GM23338 (cell line): Measurements from ENCODE around the gene PAX5. TPM values are rescaled to one million over a fixed set of nuclear protein-coding genes. Genes with fewer than 3 reads are reported as not detected.

Source experiments
- ATAC-seq: fragments of 200-7000 bp; cut with Tn5 transposase; 3 replicates; pipeline ENCODE4 v1.9.1; 2020
- DNase-seq: peaks from one replicate; pipeline ENCODE4 v3.0.0-alpha.2; 2015; ENCODE audit warnings: low spot score
- H2AFZ ChIP-seq: fragments of 200-600 bp; sonication (generic); 2 replicates; pipeline ENCODE4 v1.8.0; 2016; ENCODE audit warnings: antibody characterized with exemption, mild to moderate bottlenecking, moderate library complexity
- H3F3A ChIP-seq: fragments of 200-600 bp; sonication (generic); replicated peaks from 2 replicates; pipeline ENCODE4 v1.8.0; 2017; ENCODE audit warnings: antibody characterized with exemption, mixed run types, low read depth
- H3K27ac ChIP-seq: fragments of 200-600 bp; sonication (generic); 2 replicates; pipeline ENCODE4 v1.6.1; 2016; ENCODE audit warnings: low read depth
- H3K27me3 ChIP-seq: fragments of 200-600 bp; sonication (generic); 2 replicates; pipeline ENCODE4 v1.8.0; 2016; ENCODE audit warnings: mild to moderate bottlenecking, mixed run types, moderate library complexity; ENCODE audit not compliant: insufficient read depth
- H3K36me3 ChIP-seq: fragments of 200-600 bp; sonication (generic); 2 replicates; pipeline ENCODE4 v1.8.0; 2016; ENCODE audit warnings: mild to moderate bottlenecking; ENCODE audit not compliant: insufficient read depth
- H3K4me1 ChIP-seq: fragments of 200-600 bp; sonication (generic); 2 replicates; pipeline ENCODE4 v1.8.0; 2016; ENCODE audit warnings: mild to moderate bottlenecking, moderate library complexity; ENCODE audit not compliant: insufficient read depth
- H3K4me2 ChIP-seq: fragments of 200-600 bp; sonication (generic); 2 replicates; pipeline ENCODE4 v1.7.1; 2017; ENCODE audit warnings: mixed run types
- H3K4me3 ChIP-seq: fragments of 200-600 bp; sonication (generic); 2 replicates; pipeline ENCODE4 v1.6.1; 2016; ENCODE audit warnings: mixed run types
- H3K79me2 ChIP-seq: fragments of 200-600 bp; sonication (generic); replicated peaks from 2 replicates; pipeline ENCODE4 v1.8.0; 2017; ENCODE audit warnings: mild to moderate bottlenecking; ENCODE audit not compliant: insufficient read depth
- H3K9me2 ChIP-seq: fragments of 200-600 bp; sonication (generic); 2 replicates; pipeline ENCODE4 v1.8.0; 2017; ENCODE audit not compliant: insufficient read depth
- H4K20me1 ChIP-seq: fragments of 200-600 bp; sonication (generic); replicated peaks from 2 replicates; pipeline ENCODE4 v1.8.0; 2017; ENCODE audit warnings: mild to moderate bottlenecking; ENCODE audit not compliant: insufficient read depth
- H3K27ac Mint-ChIP-seq: 2 replicates; pipeline ENCODE4 v1.8.0; 2020; ENCODE audit warnings: inconsistent platforms, mild to moderate bottlenecking, moderate library complexity, mixed read lengths
- H3K27me3 Mint-ChIP-seq: 3 replicates; pipeline ENCODE4 v1.8.0; 2022; ENCODE audit warnings: low read depth, mild to moderate bottlenecking, moderate library complexity, mixed read lengths, inconsistent platforms; ENCODE audit not compliant: insufficient read depth, poor library complexity
- H3K36me3 Mint-ChIP-seq: 3 replicates; pipeline ENCODE4 v1.8.0; 2021; ENCODE audit warnings: low read depth, mild to moderate bottlenecking, inconsistent platforms, moderate library complexity, mixed read lengths
- H3K4me1 Mint-ChIP-seq: 3 replicates; pipeline ENCODE4 v1.8.0; 2020; ENCODE audit warnings: mild to moderate bottlenecking, inconsistent platforms, mixed read lengths
- H3K4me3 Mint-ChIP-seq: 3 replicates; pipeline ENCODE4 v1.8.0; 2021; ENCODE audit warnings: moderate library complexity, mild to moderate bottlenecking, inconsistent platforms, mixed read lengths
- H3K9me3 Mint-ChIP-seq: 3 replicates; pipeline ENCODE4 v1.8.0; 2020; ENCODE audit warnings: moderate library complexity, mild to moderate bottlenecking, inconsistent platforms, mixed read lengths
- CREB1 ChIP-seq: fragments of 250-450 bp; sonication (Bioruptor Pico); IDR thresholded peaks from 2 replicates; pipeline ENCODE4 v1.5.0; 2020; ENCODE audit warnings: low read depth, mild to moderate bottlenecking, moderate library complexity
- EZH2 ChIP-seq: fragments of 200-600 bp; sonication (generic); IDR thresholded peaks from one replicate; pipeline ENCODE4 v1.8.0; 2017; ENCODE audit warnings: antibody characterized with exemption, mild to moderate bottlenecking, low read depth; ENCODE audit not compliant: unreplicated experiment
- EZH2phosphoT487 ChIP-seq: fragments of 200-600 bp; sonication (generic); IDR thresholded peaks from one replicate; pipeline ENCODE4 v1.8.1; 2018; ENCODE audit warnings: antibody characterized with exemption; ENCODE audit not compliant: unreplicated experiment
- JUNB ChIP-seq: IDR thresholded peaks from one replicate; pipeline ENCODE4 v1.6.1; 2016; ENCODE audit warnings: antibody characterized with exemption; ENCODE audit not compliant: unreplicated experiment
- POLR2AphosphoS5 ChIP-seq: IDR thresholded peaks from 2 replicates; pipeline ENCODE4 v1.6.1; 2016; ENCODE audit warnings: antibody characterized with exemption, low read depth
- REST ChIP-seq: IDR thresholded peaks from one replicate; pipeline ENCODE4 v1.6.1; 2018; ENCODE audit warnings: antibody characterized with exemption; ENCODE audit not compliant: unreplicated experiment
- STAT1 ChIP-seq: IDR thresholded peaks from one replicate; pipeline ENCODE4 v1.6.1; 2016; ENCODE audit warnings: antibody characterized with exemption; ENCODE audit not compliant: unreplicated experiment
- ZNF114 ChIP-seq: fragments of 250-450 bp; sonication (Bioruptor Pico); IDR thresholded peaks from 2 replicates; pipeline ENCODE4 v1.5.0; 2020; ENCODE audit warnings: mild to moderate bottlenecking, moderate library complexity
- ZNF331 ChIP-seq: fragments of 250-450 bp; sonication (Bioruptor Pico); IDR thresholded peaks from 2 replicates; pipeline ENCODE4 v1.5.0; 2020; ENCODE audit warnings: low read depth, mild to moderate bottlenecking, moderate library complexity
- polyA plus RNA-seq: library from polyadenylated mRNA; unstranded; fragments of >200 nt; fragmentation: Nextera tagmentation; extraction: Ambion mirVana; gene quantifications from 2 replicates; pipeline ENCODE4 v1.2.1, GENCODE V29; 2016
- total RNA-seq: library from RNA; depleted of rRNA; stranded (reverse); fragments of >200 nt; shearing (Covaris generic); gene quantifications from 2 replicates; pipeline ENCODE4 v1.2.3, GENCODE V29; 2014
- TF ChIP-seq, protein P1 (sequence below): fragments of 250-450 bp; sonication (Bioruptor Pico); IDR thresholded peaks from 2 replicates; pipeline ENCODE4 v1.5.0; 2020; ENCODE audit warnings: mild to moderate bottlenecking, moderate library complexity
- TF ChIP-seq, protein P2 (sequence below): IDR thresholded peaks from 2 replicates; pipeline ENCODE4 v1.6.1; 2016; ENCODE audit warnings: antibody characterized with exemption

Gene PAX5
- total and polyA plus RNA-seq, 2 experiments from 2014 or later: 0.17 to 0.60 TPM

DNA sequence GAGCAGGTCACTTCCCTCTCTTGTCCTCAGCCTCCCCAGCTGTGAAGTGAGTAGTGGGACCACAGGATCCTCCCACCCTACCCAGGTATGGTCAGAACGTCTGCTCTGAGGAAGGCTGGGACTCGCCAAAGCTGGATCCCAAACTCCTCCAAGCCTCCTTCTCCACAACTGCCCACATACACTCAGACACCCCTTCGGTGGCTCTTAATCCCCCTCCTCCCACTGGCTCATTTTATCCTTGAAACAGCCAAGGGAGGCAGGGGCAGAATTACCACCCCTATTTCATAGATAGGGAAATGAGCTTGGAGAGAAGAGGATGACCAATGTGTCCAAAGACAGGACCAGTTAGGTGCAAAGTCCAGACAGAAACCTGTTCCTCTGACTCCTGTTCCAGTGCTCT, 121.4 kb downstream of the PAX5 start:
- Histone ChIP-seq H3K4me1 (peaks cover 8% of the 10 kb centered on the region; the same call in 1 of the 2 replicates), H2AFZ (no peak overlapping the region), H3K4me3 (no peak overlapping the region), H3K9me2 (no peaks in the 10 kb centered on the region), H3K4me2 (no peak overlapping the region), H3K36me3 (no peaks in the 10 kb centered on the region), H3K79me2 (no peaks in the 10 kb centered on the region), H3F3A (no peaks in the 10 kb centered on the region), H3K27ac (no peak overlapping the region), H3K27me3 (no peaks in the 10 kb centered on the region), H4K20me1 (no peaks in the 10 kb centered on the region)
- Mint-ChIP-seq H3K9me3 (no peaks in the 10 kb centered on the region), H3K27me3 (peaks cover 2% of the 10 kb centered on the region), H3K4me3 (no peak overlapping the region), H3K36me3 (no peaks in the 10 kb centered on the region), H3K4me1 (peaks cover 7% of the 10 kb centered on the region; the same call in 2 of the 3 replicates), H3K27ac (no peak overlapping the region)
- no peak for DNase-seq
- TF ChIP-seq STAT1 (no peak), ZNF114 (CRISPR knock-in tag) (no peak), EZH2phosphoT487 (no peak), EZH2 (no peak), JUNB (no peak), POLR2AphosphoS5 (no peak), REST (no peak), CREB1 (CRISPR knock-in tag) (no peak), ZNF331 (CRISPR knock-in tag) (no peak)
- TF ChIP-seq, protein P1, sequence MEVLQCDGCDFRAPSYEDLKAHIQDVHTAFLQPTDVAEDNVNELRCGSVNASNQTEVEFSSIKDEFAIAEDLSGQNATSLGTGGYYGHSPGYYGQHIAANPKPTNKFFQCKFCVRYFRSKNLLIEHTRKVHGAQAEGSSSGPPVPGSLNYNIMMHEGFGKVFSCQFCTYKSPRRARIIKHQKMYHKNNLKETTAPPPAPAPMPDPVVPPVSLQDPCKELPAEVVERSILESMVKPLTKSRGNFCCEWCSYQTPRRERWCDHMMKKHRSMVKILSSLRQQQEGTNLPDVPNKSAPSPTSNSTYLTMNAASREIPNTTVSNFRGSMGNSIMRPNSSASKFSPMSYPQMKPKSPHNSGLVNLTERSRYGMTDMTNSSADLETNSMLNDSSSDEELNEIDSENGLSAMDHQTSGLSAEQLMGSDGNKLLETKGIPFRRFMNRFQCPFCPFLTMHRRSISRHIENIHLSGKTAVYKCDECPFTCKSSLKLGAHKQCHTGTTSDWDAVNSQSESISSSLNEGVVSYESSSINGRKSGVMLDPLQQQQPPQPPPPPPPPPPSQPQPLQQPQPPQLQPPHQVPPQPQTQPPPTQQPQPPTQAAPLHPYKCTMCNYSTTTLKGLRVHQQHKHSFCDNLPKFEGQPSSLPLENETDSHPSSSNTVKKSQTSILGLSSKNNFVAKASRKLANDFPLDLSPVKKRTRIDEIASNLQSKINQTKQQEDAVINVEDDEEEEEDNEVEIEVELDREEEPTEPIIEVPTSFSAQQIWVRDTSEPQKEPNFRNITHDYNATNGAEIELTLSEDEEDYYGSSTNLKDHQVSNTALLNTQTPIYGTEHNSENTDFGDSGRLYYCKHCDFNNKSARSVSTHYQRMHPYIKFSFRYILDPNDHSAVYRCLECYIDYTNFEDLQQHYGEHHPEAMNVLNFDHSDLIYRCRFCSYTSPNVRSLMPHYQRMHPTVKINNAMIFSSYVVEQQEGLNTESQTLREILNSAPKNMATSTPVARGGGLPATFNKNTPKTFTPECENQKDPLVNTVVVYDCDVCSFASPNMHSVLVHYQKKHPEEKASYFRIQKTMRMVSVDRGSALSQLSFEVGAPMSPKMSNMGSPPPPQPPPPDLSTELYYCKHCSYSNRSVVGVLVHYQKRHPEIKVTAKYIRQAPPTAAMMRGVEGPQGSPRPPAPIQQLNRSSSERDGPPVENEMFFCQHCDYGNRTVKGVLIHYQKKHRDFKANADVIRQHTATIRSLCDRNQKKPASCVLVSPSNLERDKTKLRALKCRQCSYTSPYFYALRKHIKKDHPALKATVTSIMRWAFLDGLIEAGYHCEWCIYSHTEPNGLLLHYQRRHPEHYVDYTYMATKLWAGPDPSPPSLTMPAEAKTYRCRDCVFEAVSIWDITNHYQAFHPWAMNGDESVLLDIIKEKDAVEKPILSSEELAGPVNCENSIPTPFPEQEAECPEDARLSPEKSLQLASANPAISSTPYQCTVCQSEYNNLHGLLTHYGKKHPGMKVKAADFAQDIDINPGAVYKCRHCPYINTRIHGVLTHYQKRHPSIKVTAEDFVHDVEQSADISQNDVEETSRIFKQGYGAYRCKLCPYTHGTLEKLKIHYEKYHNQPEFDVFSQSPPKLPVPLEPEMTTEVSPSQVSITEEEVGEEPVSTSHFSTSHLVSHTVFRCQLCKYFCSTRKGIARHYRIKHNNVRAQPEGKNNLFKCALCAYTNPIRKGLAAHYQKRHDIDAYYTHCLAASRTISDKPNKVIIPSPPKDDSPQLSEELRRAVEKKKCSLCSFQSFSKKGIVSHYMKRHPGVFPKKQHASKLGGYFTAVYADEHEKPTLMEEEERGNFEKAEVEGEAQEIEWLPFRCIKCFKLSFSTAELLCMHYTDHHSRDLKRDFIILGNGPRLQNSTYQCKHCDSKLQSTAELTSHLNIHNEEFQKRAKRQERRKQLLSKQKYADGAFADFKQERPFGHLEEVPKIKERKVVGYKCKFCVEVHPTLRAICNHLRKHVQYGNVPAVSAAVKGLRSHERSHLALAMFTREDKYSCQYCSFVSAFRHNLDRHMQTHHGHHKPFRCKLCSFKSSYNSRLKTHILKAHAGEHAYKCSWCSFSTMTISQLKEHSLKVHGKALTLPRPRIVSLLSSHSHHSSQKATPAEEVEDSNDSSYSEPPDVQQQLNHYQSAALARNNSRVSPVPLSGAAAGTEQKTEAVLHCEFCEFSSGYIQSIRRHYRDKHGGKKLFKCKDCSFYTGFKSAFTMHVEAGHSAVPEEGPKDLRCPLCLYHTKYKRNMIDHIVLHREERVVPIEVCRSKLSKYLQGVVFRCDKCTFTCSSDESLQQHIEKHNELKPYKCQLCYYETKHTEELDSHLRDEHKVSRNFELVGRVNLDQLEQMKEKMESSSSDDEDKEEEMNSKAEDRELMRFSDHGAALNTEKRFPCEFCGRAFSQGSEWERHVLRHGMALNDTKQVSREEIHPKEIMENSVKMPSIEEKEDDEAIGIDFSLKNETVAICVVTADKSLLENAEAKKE (CRISPR knock-in tag): no peak
- TF ChIP-seq, protein P2, sequence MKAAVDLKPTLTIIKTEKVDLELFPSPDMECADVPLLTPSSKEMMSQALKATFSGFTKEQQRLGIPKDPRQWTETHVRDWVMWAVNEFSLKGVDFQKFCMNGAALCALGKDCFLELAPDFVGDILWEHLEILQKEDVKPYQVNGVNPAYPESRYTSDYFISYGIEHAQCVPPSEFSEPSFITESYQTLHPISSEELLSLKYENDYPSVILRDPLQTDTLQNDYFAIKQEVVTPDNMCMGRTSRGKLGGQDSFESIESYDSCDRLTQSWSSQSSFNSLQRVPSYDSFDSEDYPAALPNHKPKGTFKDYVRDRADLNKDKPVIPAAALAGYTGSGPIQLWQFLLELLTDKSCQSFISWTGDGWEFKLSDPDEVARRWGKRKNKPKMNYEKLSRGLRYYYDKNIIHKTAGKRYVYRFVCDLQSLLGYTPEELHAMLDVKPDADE: no peak
- no peak for ATAC-seq
